GM18868 (cell line): ENCODE data around the gene PAGE4.

Experiments used
- ATAC-seq: cut with Tn5 transposase; IDR thresholded peaks from one replicate; pipeline ENCODE4 v1.9.1; 2021; ENCODE audit warnings: mild to moderate bottlenecking, moderate library complexity; ENCODE audit not compliant: unreplicated experiment

The PAGE4 gene

GRCh38 chrX:49862093-49862492, 33.0 kb downstream of the PAGE4 start:
- no peak for ATAC-seq

GRCh38 chrX:49868739-49869138, 39.6 kb downstream of the PAGE4 start:
- ATAC-seq, result no peak

GRCh38 chrX:49876750-49877149, 47.6 kb downstream of the PAGE4 start:
- no peak for ATAC-seq

- no peak for ATAC-seq
Measured at GRCh38 chrX:49877397-49878101, 48.4 kb downstream of the PAGE4 start.

- ATAC-seq, result no peak
Measured at GRCh38 chrX:49878128-49878833, 49.2 kb downstream of the PAGE4 start.

GRCh38 chrX:49878834-49879655, 49.9 kb downstream of the PAGE4 start, which contains the start of gene USP27X:
TSS of gene USP27X (plus strand) at chrX:49879484. CDS start at chrX:49880308, 824 bp downstream.
- ATAC-seq, result peak; percentile 93

GRCh38 chrX:49879656-49880277, 50.7 kb downstream of the PAGE4 start:
- ATAC-seq, result no peak

- ATAC-seq, result no peak
Measured at GRCh38 chrX:49880668-49881067, 51.6 kb downstream of the PAGE4 start.
